ENCODE measurements around the gene CADPS2.

Gene CADPS2

GRCh38 chr7:122525355-122525754, 360.9 kb downstream of the CADPS2 start:
- DNase-seq (ENCODE audit: low read depth in 1 of 2, low spot score in 1 of 2), result no peak
- TF ChIP-seq SPI1 (IDR thresholded peaks at IDR 0.05; ENCODE audit: borderline replicate concordance, low read depth), result no peak
- TF ChIP-seq, protein P1, sequence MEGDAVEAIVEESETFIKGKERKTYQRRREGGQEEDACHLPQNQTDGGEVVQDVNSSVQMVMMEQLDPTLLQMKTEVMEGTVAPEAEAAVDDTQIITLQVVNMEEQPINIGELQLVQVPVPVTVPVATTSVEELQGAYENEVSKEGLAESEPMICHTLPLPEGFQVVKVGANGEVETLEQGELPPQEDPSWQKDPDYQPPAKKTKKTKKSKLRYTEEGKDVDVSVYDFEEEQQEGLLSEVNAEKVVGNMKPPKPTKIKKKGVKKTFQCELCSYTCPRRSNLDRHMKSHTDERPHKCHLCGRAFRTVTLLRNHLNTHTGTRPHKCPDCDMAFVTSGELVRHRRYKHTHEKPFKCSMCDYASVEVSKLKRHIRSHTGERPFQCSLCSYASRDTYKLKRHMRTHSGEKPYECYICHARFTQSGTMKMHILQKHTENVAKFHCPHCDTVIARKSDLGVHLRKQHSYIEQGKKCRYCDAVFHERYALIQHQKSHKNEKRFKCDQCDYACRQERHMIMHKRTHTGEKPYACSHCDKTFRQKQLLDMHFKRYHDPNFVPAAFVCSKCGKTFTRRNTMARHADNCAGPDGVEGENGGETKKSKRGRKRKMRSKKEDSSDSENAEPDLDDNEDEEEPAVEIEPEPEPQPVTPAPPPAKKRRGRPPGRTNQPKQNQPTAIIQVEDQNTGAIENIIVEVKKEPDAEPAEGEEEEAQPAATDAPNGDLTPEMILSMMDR (IDR thresholded peaks at IDR 0.05; ENCODE audit: insufficient read depth, low read length), result no peak
- no peak for TF ChIP-seq POLR2AphosphoS5 (IDR thresholded peaks at IDR 0.05; ENCODE audit: low read depth)
- TF ChIP-seq GABPA (IDR thresholded peaks at IDR 0.05; ENCODE audit: low read depth), result no peak
- TF ChIP-seq, protein P2, sequence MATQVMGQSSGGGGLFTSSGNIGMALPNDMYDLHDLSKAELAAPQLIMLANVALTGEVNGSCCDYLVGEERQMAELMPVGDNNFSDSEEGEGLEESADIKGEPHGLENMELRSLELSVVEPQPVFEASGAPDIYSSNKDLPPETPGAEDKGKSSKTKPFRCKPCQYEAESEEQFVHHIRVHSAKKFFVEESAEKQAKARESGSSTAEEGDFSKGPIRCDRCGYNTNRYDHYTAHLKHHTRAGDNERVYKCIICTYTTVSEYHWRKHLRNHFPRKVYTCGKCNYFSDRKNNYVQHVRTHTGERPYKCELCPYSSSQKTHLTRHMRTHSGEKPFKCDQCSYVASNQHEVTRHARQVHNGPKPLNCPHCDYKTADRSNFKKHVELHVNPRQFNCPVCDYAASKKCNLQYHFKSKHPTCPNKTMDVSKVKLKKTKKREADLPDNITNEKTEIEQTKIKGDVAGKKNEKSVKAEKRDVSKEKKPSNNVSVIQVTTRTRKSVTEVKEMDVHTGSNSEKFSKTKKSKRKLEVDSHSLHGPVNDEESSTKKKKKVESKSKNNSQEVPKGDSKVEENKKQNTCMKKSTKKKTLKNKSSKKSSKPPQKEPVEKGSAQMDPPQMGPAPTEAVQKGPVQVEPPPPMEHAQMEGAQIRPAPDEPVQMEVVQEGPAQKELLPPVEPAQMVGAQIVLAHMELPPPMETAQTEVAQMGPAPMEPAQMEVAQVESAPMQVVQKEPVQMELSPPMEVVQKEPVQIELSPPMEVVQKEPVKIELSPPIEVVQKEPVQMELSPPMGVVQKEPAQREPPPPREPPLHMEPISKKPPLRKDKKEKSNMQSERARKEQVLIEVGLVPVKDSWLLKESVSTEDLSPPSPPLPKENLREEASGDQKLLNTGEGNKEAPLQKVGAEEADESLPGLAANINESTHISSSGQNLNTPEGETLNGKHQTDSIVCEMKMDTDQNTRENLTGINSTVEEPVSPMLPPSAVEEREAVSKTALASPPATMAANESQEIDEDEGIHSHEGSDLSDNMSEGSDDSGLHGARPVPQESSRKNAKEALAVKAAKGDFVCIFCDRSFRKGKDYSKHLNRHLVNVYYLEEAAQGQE (IDR thresholded peaks at IDR 0.05; ENCODE audit: insufficient replicate concordance, low read depth), result no peak
- H3K4me3 ChIP-seq (replicated peaks; ENCODE audit: insufficient read depth, low read length), result no peak overlapping the region
- no peaks in the 10 kb centered on the region for H3K27me3 ChIP-seq (ENCODE audit: insufficient read depth, poor library complexity, severe bottlenecking)
- H3K27ac ChIP-seq (replicated peaks), result no peak overlapping the region

- no peak overlapping the region for H3K4me3 ChIP-seq (replicated peaks; ENCODE audit: insufficient read depth, low read length)
- H3K27ac ChIP-seq (replicated peaks), result no peak overlapping the region
- H3K27me3 ChIP-seq (ENCODE audit: insufficient read depth, poor library complexity, severe bottlenecking), result no peaks in the 10 kb centered on the region
- TF ChIP-seq, protein P1 (IDR thresholded peaks at IDR 0.05; ENCODE audit: insufficient read depth, low read length), result no peak
- TF ChIP-seq SPI1 (IDR thresholded peaks at IDR 0.05; ENCODE audit: borderline replicate concordance, low read depth) (no peak), POLR2AphosphoS5 (IDR thresholded peaks at IDR 0.05; ENCODE audit: low read depth) (no peak)
- DNase-seq (ENCODE audit: low read depth in 1 of 2, low spot score in 1 of 2), result no peak
These were observed 364.5 kb downstream of the CADPS2 start for GRCh38 chr7:122521767-122522166.

- DNase-seq (ENCODE audit: low read depth in 1 of 2, low spot score in 1 of 2), result no peak
- no peaks in the 10 kb centered on the region for H3K27me3 ChIP-seq (ENCODE audit: insufficient read depth, poor library complexity, severe bottlenecking)
- TF ChIP-seq GABPA (IDR thresholded peaks at IDR 0.05; ENCODE audit: low read depth) (no peak), SPI1 (IDR thresholded peaks at IDR 0.05; ENCODE audit: borderline replicate concordance, low read depth) (no peak), POLR2AphosphoS5 (IDR thresholded peaks at IDR 0.05; ENCODE audit: low read depth) (no peak)
- TF ChIP-seq, protein P2 (IDR thresholded peaks at IDR 0.05; ENCODE audit: insufficient replicate concordance, low read depth), result no peak
- TF ChIP-seq, protein P1 (IDR thresholded peaks at IDR 0.05; ENCODE audit: insufficient read depth, low read length), result no peak
- H3K4me3 ChIP-seq (replicated peaks; ENCODE audit: insufficient read depth, low read length), result no peak overlapping the region
- no peak overlapping the region for H3K27ac ChIP-seq (replicated peaks)
These were observed 365.2 kb downstream of the CADPS2 start for GRCh38 chr7:122520971-122521555.

DNA sequence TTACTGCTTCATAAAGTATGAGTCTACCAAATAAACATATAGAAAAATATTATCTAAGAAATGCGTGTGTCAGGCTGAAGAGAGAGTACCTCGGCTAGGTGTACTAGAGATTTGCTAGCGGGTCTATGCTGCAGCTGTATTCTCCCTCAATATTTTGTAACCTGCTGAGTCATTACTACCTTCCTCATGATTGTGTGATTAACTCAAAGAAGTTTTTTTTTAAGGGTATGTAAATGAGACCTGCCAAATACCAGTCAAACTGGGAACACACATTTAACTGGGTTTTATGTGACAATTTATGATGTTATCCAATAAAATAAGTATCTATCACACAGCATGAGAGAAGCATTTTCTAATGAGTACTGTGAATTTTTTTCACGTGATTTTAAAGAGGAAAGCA, 367.8 kb downstream of the CADPS2 start:
- H3K4me3 ChIP-seq (replicated peaks; ENCODE audit: insufficient read depth, low read length), result no peak overlapping the region
- TF ChIP-seq, protein P1 (IDR thresholded peaks at IDR 0.05; ENCODE audit: insufficient read depth, low read length), result no peak
- TF ChIP-seq GABPA (IDR thresholded peaks at IDR 0.05; ENCODE audit: low read depth) (no peak), POLR2AphosphoS5 (IDR thresholded peaks at IDR 0.05; ENCODE audit: low read depth) (no peak), SPI1 (IDR thresholded peaks at IDR 0.05; ENCODE audit: borderline replicate concordance, low read depth) (no peak)
- TF ChIP-seq, protein P2 (IDR thresholded peaks at IDR 0.05; ENCODE audit: insufficient replicate concordance, low read depth), result no peak
- no peak for DNase-seq (ENCODE audit: low read depth in 1 of 2, low spot score in 1 of 2)
- H3K27ac ChIP-seq (replicated peaks), result no peak overlapping the region
- peaks cover 2% of the 10 kb centered on the region for H3K27me3 ChIP-seq (ENCODE audit: insufficient read depth, poor library complexity, severe bottlenecking)

Measured in HL-60 (cell line).